Fibroblast of pulmonary artery (primary cell): ENCODE data around the gene DTWD2.
"Not testable (repeated sequence)": the region's sequence is repeated elsewhere in the genome, so short reads cannot be mapped to it uniquely, and the experiment has no call there.

Experiments used
- DNase-seq: peaks from one replicate; pipeline ENCODE4 v3.0.0-alpha.2; 2010; ENCODE audit warnings: low read depth
- H3K4me3 ChIP-seq: replicated peaks from 2 replicates; pipeline ENCODE4 v1.5.1; 2011; ENCODE audit warnings: low read depth, mild to moderate bottlenecking, control low read depth, low read length, moderate library complexity
- TF ChIP-seq, protein P1 (sequence below): IDR thresholded peaks from 2 replicates; pipeline ENCODE4 v1.5.1; 2011; ENCODE audit warnings: mild to moderate bottlenecking, control low read depth, low read length, inconsistent platforms; ENCODE audit errors: missing control alignments

Gene DTWD2

DNA sequence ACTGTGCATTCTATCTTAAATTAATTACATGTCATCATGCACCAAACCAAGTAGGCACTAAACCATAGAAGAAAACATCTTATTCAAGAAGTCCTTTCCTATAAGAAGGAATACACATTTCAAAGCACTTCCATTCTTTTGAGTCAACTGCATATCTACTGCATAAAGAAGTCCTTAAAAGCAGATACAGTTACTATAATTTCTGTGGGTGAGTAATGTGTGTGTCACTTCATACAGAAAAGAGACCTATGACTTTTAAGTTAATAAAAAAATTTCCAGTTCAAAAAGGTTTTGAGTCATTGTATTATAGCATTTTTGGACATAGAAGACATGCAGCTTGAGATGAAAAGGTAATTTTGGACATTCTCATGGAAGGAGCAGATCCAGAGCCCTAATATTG is 125.0 kb downstream of the DTWD2 start:
- TF ChIP-seq, protein P1, sequence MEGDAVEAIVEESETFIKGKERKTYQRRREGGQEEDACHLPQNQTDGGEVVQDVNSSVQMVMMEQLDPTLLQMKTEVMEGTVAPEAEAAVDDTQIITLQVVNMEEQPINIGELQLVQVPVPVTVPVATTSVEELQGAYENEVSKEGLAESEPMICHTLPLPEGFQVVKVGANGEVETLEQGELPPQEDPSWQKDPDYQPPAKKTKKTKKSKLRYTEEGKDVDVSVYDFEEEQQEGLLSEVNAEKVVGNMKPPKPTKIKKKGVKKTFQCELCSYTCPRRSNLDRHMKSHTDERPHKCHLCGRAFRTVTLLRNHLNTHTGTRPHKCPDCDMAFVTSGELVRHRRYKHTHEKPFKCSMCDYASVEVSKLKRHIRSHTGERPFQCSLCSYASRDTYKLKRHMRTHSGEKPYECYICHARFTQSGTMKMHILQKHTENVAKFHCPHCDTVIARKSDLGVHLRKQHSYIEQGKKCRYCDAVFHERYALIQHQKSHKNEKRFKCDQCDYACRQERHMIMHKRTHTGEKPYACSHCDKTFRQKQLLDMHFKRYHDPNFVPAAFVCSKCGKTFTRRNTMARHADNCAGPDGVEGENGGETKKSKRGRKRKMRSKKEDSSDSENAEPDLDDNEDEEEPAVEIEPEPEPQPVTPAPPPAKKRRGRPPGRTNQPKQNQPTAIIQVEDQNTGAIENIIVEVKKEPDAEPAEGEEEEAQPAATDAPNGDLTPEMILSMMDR = no peak
- H3K4me3 ChIP-seq = no peak overlapping the region
- no peak for DNase-seq

DNA sequence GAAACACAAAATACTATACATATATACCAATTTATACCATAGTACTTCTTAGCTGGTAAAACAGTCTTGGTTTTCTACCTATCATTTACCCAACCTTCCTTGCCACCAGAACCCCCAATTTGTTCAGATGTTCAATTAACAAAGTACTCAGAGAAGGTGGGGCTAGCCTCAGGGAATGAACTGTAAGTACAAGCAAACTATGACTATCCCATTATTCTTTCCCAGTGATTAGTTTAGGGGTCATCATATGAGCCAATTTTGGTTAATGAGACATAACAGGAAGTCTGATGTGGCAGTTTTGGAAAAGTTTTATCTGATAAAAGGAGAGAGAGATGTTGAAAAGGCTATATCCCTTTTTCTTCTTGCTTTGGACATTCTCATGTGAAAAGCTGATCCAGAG is 125.8 kb downstream of the DTWD2 start:
- H3K4me3 ChIP-seq = no peak overlapping the region
- TF ChIP-seq, protein P1 = no peak
- DNase-seq = no peak

DNA sequence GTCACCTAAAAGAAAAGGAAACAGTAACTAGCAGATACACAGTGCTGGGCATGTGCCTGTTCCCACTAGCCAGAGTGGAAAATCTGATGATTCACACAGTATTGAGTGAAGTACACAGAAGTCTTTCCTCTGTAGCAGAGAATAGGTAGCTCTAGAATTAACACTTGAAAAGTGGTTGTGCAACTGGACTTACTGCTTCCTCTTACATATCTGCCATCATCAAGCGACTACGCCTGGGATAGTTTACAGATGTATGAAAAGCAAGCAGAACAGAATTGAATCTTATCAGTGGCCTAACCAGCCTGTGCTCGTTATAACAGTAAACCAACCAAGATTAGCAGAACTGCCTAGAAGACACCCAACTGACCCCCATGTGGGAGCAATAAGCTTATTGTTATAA is 130.6 kb downstream of the DTWD2 start:
- no peak for DNase-seq
- TF ChIP-seq, protein P1 = no peak
- no peak overlapping the region for H3K4me3 ChIP-seq

DNA sequence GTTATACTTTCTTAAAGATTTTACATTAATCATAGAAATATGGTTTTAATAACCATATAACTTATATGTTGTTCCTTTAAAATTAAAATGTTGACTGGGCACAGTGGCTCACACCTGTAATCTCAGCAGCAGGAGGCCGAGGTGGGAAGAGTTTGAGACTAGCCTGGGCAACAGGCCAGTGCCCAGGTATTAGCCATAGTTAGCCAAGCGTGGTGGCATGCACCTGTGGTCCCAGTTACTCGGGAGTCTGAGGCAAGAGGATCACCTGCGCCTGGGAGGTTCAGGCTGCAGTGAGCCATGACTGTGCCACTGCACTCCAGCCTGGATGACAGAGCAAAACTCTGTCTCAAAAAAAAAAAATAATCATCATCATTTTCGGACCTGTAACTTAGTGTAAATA is 133.5 kb downstream of the DTWD2 start:
- H3K4me3 ChIP-seq = no peak overlapping the region
- no peak for DNase-seq
- TF ChIP-seq, protein P1 = no peak

DNA sequence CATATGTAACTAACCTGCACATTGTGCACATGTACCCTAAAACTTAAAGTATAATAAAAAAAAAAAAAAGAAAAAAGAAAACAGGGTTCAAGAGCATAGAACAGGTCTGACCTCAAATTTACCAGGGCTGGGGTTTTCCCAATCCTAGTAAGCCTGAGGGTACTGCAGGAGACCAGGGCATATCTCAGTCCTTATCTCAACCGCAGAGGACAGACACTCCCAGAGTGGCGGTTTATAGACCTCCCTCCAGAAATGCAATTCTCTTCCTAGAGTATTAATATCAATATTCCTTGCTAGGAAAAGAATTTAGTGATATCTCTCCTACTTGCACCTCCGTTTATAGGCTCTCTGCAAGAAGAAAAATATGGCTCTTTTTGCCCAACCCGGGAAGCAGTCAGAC is 136.6 kb downstream of the DTWD2 start:
- DNase-seq, H3K4me3 ChIP-seq: not testable (repeated sequence)

DNA sequence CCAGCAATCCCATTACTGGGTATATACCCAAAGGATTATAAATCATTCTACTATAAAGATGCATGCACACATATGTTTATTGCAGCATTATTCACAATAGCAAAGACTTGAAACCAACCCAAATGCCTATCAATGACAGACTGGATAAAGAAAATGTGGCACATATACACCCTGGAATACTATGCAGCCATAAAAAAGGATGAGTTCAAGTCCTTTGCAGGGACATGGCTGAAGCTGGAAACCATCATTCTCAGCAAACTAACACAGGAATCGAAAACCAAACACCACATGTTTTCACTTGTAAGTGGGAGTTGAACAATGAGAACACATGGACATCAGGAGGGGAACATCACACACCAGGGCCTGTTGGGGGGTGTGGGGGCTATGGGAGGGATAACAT is 138.8 kb downstream of the DTWD2 start:
- H3K4me3 ChIP-seq, DNase-seq: not testable (repeated sequence)

DNA sequence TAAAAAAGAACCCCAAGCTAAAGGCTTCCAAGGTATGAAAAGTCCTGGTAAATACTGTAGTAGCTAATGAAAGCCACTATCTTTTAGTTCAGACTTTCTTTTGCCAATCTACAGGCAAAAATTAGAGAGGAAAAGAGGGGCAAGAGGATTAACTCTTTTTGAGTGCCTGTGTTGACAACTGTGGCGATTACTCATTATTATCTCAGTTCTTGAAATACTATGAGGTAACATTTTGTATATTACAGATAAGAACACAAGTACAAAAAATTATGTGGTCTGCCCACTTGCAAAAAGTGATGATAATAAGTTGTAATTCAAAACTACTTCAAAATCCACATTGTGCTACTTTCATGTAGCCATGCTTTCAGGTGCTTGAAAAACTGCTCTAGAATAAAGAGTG is 144.0 kb downstream of the DTWD2 start:
- no peak overlapping the region for H3K4me3 ChIP-seq
- TF ChIP-seq, protein P1 = no peak
- no peak for DNase-seq

DNA sequence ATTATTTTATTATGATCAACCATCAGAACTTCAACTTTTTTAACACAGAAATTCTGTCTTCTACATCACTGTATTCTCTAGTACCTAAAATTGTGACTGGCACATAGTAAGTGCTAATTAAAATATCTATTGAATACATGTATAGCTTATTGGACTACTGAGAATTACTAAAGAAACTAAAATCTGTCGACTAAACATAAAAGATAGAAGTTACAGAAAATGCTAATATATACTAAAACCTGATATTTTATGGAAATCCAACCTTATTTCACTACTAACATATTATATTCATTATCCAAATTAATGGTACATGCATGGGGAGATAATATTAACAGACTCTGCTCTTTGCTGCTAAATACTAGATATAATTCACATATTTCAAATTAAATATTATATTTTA is 153.6 kb downstream of the DTWD2 start:
- H3K4me3 ChIP-seq = no peak overlapping the region
- no peak for DNase-seq
- TF ChIP-seq, protein P1 = no peak
